ENCODE measurements around the gene CTPS1.
A peak's percentile ranks its signal among the peaks of the same experiment; 100 is the strongest.

Gene CTPS1

GRCh38 chr1:40980068-40980452 is 564 bp downstream of the CTPS1 start:
- no peak for DNase-seq (ENCODE audit: extremely low read depth, insufficient read length)
- Histone ChIP-seq H3K27me3 (replicated peaks; ENCODE audit: control insufficient read depth, insufficient read depth, low read length) (no peaks in the 10 kb centered on the region), H3K4me3 (replicated peaks; ENCODE audit: low read depth, low read length) (peak overlapping the region; percentile 65), H3K36me3 (ENCODE audit: control insufficient read depth, insufficient read depth, low read length) (peaks cover 4% of the 10 kb centered on the region)
- TF ChIP-seq CTCF (IDR thresholded peaks at IDR 0.05; ENCODE audit: insufficient read depth, low read length, poor library complexity, severe bottlenecking), result no peak

GRCh38 chr1:40980453-40981121 is 1.1 kb downstream of the CTPS1 start:
- TF ChIP-seq CTCF (IDR thresholded peaks at IDR 0.05; ENCODE audit: insufficient read depth, low read length, poor library complexity, severe bottlenecking), result no peak
- Histone ChIP-seq H3K4me3 (replicated peaks; ENCODE audit: low read depth, low read length) (peak overlapping the region; percentile 65), H3K36me3 (ENCODE audit: control insufficient read depth, insufficient read depth, low read length) (peaks cover 6% of the 10 kb centered on the region), H3K27me3 (replicated peaks; ENCODE audit: control insufficient read depth, insufficient read depth, low read length) (no peaks in the 10 kb centered on the region)
- peak; percentile 51 for DNase-seq (ENCODE audit: extremely low read depth, insufficient read length)

- Histone ChIP-seq H3K36me3 (ENCODE audit: control insufficient read depth, insufficient read depth, low read length) (peaks cover 13% of the 10 kb centered on the region), H3K4me3 (replicated peaks; ENCODE audit: low read depth, low read length) (peak overlapping the region; percentile 19), H3K27me3 (replicated peaks; ENCODE audit: control insufficient read depth, insufficient read depth, low read length) (no peaks in the 10 kb centered on the region)
- no peak for TF ChIP-seq CTCF (IDR thresholded peaks at IDR 0.05; ENCODE audit: insufficient read depth, low read length, poor library complexity, severe bottlenecking)
- no peak for DNase-seq (ENCODE audit: extremely low read depth, insufficient read length)
Measured at GRCh38 chr1:40981691-40982448, 2.4 kb downstream of the CTPS1 start.

GRCh38 chr1:40982721-40983120 is 3.2 kb downstream of the CTPS1 start:
- no peak overlapping the region for H3K4me3 ChIP-seq (replicated peaks; ENCODE audit: low read depth, low read length)
- TF ChIP-seq CTCF (IDR thresholded peaks at IDR 0.05; ENCODE audit: insufficient read depth, low read length, poor library complexity, severe bottlenecking), result no peak
- DNase-seq (ENCODE audit: extremely low read depth, insufficient read length), result no peak
- H3K36me3 ChIP-seq (ENCODE audit: control insufficient read depth, insufficient read depth, low read length), result peaks cover 19% of the 10 kb centered on the region
- H3K27me3 ChIP-seq (replicated peaks; ENCODE audit: control insufficient read depth, insufficient read depth, low read length), result no peaks in the 10 kb centered on the region

GRCh38 chr1:40983286-40983685 is 3.8 kb downstream of the CTPS1 start:
- no peak for DNase-seq (ENCODE audit: extremely low read depth, insufficient read length)
- Histone ChIP-seq H3K36me3 (ENCODE audit: control insufficient read depth, insufficient read depth, low read length) (peaks cover 21% of the 10 kb centered on the region), H3K4me3 (replicated peaks; ENCODE audit: low read depth, low read length) (no peak overlapping the region), H3K27me3 (replicated peaks; ENCODE audit: control insufficient read depth, insufficient read depth, low read length) (no peaks in the 10 kb centered on the region)
- no peak for TF ChIP-seq CTCF (IDR thresholded peaks at IDR 0.05; ENCODE audit: insufficient read depth, low read length, poor library complexity, severe bottlenecking)
